ENCODE results near the gene EMP2.

The EMP2 gene

GRCh38 chr16:10485698-10486382 lies 94.6 kb downstream of the EMP2 start:
- no peak for DNase-seq (ENCODE audit: low read depth)

DNA sequence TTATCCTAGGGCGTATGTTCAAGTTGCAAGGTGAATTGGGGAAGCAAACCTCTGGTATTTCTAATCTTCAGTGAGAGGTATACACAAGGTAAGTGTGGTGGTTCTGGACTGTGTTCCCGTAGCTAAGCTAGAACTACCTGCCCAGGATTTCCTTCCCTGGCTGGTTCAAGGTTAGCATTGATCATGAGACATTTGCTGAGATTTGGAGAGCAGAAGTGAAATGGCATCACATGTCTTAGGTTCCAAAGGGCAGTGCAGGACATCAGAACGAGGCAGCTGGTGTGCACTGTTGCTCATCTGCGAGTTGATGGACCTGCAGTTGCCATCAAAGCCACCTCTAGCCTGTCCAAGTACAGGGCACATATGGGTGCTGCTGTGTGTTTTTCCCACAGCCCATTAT lies 95.2 kb downstream of the EMP2 start:
- no peak for DNase-seq (ENCODE audit: low read depth)

- no peak for DNase-seq (ENCODE audit: low read depth)
These were observed 100.2 kb downstream of the EMP2 start for GRCh38 chr16:10480151-10480550.

Measured in stimulated activated CD8-positive, alpha-beta memory T cell treated with anti-CD3 and anti-CD28 coated beads, Interleukin-12 subunit alpha, Interleukin-12 subunit beta, amount 100 ng/mL, for 4 hours (primary cell).